Breast epithelium (tissue), 3 donors: ENCODE measurements around the gene GLI3.

Experiments
- CTCF ChIP-seq, 3 donors: fragments of 450-650 bp; IDR thresholded peaks; one replicate each; pipeline ENCODE4 v1.5.1; 2016 to 2017; ENCODE audit warnings: antibody characterized with exemption in 3 of 3, mild to moderate bottlenecking in 3 of 3, moderate library complexity in 3 of 3
- POLR2A ChIP-seq: fragments of 450-650 bp; IDR thresholded peaks from one replicate; pipeline ENCODE4 v1.6.1; 2016; ENCODE audit warnings: antibody characterized with exemption, mild to moderate bottlenecking, moderate library complexity
- POLR2AphosphoS5 ChIP-seq, 3 donors: sonication (generic); formaldehyde crosslinking; IDR thresholded peaks; one replicate each; pipeline ENCODE4 v1.6.1; 2017; ENCODE audit warnings: antibody characterized with exemption in 3 of 3

- TF ChIP-seq CTCF (IDR thresholded peaks at IDR 0.05) (no peak), POLR2AphosphoS5 (IDR thresholded peaks at IDR 0.05) (no peak), POLR2A (no peak)
These were observed 239.9 kb downstream of the GLI3 start for GRCh38 chr7:41997151-41997550.
